ENCODE data around the gene SEPTIN2. TPM values are rescaled to one million over a fixed set of nuclear protein-coding genes. Genes with fewer than 3 reads are reported as not detected.
"Not testable (repeated sequence)": the region's sequence is repeated elsewhere in the genome, so short reads cannot be mapped to it uniquely, and the experiment has no call there.

SEPTIN2 gene
- polyA plus RNA-seq, 12 donors, result 231 to 409 (median 348) TPM; not detected in 1

- no peak for DNase-seq
Observed at GRCh38 chr2:241279828-241280227, 35.9 kb upstream of the SEPTIN2 start.

GRCh38 chr2:241280291-241280690 is 35.4 kb upstream of the SEPTIN2 start:
- DNase-seq, result no peak

GRCh38 chr2:241282555-241282954 is 33.2 kb upstream of the SEPTIN2 start:
- DNase-seq, result no peak

GRCh38 chr2:241285596-241285995 is 30.1 kb upstream of the SEPTIN2 start:
- no peak for DNase-seq

- DNase-seq, result no peak
Observed at GRCh38 chr2:241286348-241287090, 29.2 kb upstream of the SEPTIN2 start.

- DNase-seq, result no peak
Observed at GRCh38 chr2:241288324-241288888, 27.3 kb upstream of the SEPTIN2 start.

- no peak for DNase-seq
Observed at GRCh38 chr2:241289053-241289452, 26.7 kb upstream of the SEPTIN2 start.

- no peak for DNase-seq
Observed at GRCh38 chr2:241289597-241289996, 26.1 kb upstream of the SEPTIN2 start.

- DNase-seq, result no peak
Observed at GRCh38 chr2:241291153-241291552, 24.6 kb upstream of the SEPTIN2 start.

- no peak for DNase-seq
Observed at GRCh38 chr2:241291977-241292376, 23.7 kb upstream of the SEPTIN2 start.

GRCh38 chr2:241293378-241293797 is 22.3 kb upstream of the SEPTIN2 start:
- DNase-seq, result not testable (repeated sequence)

- no peak for DNase-seq
Observed at GRCh38 chr2:241295326-241296095, 20.2 kb upstream of the SEPTIN2 start.

GRCh38 chr2:241296767-241297166 is 19.0 kb upstream of the SEPTIN2 start:
- DNase-seq, result no peak

GRCh38 chr2:241298673-241299072 is 17.1 kb upstream of the SEPTIN2 start:
- no peak for DNase-seq

- no peak for DNase-seq
Observed at GRCh38 chr2:241300000-241300399, 15.7 kb upstream of the SEPTIN2 start.

GRCh38 chr2:241302083-241302482 is 13.6 kb upstream of the SEPTIN2 start:
- DNase-seq, result no peak

- DNase-seq, result no peak
Observed at GRCh38 chr2:241302759-241303651, 12.7 kb upstream of the SEPTIN2 start.

- no peak for DNase-seq
Observed at GRCh38 chr2:241304039-241304670, 11.6 kb upstream of the SEPTIN2 start.

GRCh38 chr2:241307055-241307454 is 8.7 kb upstream of the SEPTIN2 start:
- no peak for DNase-seq

GRCh38 chr2:241308267-241308666 is 7.5 kb upstream of the SEPTIN2 start:
- DNase-seq, result no peak

- no peak for DNase-seq
Observed at GRCh38 chr2:241308832-241309500, 6.8 kb upstream of the SEPTIN2 start.

Measured in muscle of arm (tissue), 12 donors.